ENCODE measurements around the gene RSPRY1. TPM values are rescaled to one million over a fixed set of nuclear protein-coding genes. Genes with fewer than 3 reads are reported as not detected.

The RSPRY1 gene
- total and polyA plus RNA-seq, 2 donors from 2014 or later, result 14.4 to 32.2 TPM

- FAIRE-seq (no peak), DNase-seq (peak in 1 of 5 donors; percentile 40)
- Histone ChIP-seq H3K27ac (ENCODE audit: low read depth in 2 of 2, low read length in 2 of 2) (peak overlapping the region in 1 of 2 donors; percentile 13), H3K36me3 (ENCODE audit: control insufficient read depth in 2 of 3, insufficient read depth in 3 of 3, low read length in 3 of 3) (no peaks in the 10 kb centered on the region), H3K27me3 (ENCODE audit: control insufficient read depth, insufficient read depth, low read length) (no peaks in the 10 kb centered on the region), H3K4me3 (ENCODE audit: low read length in 3 of 3) (no peak overlapping the region), H3K9me3 (ENCODE audit: control insufficient read depth in 2 of 3, insufficient read depth in 1 of 3, low read length in 3 of 3) (no peaks in the 10 kb centered on the region), H3K4me1 (ENCODE audit: control insufficient read depth in 2 of 3, insufficient read depth in 2 of 3, low read depth in 1 of 3, low read length in 3 of 3) (peaks cover 0 to 51% (median 25%) of the 10 kb centered on the region in 3 donors), H3K9ac (ENCODE audit: low read length in 3 of 3) (no peak overlapping the region)
- intact Hi-C loops (cut with DNase I), result no loop called here
- TF ChIP-seq CTCF (IDR thresholded peaks at IDR 0.05; ENCODE audit: borderline replicate concordance, extremely low read depth, insufficient read depth), result no peak
Measured at GRCh38 chr16:57146040-57146647, 40.0 kb upstream of the RSPRY1 start.

GRCh38 chr16:57146735-57147134, 39.4 kb upstream of the RSPRY1 start:
- no peak overlapping the region for H3K4me3 ChIP-seq (ENCODE audit: low read length in 3 of 3)
- FAIRE-seq (no peak), DNase-seq (no peak)
- no peaks in the 10 kb centered on the region for H3K9me3 ChIP-seq (ENCODE audit: control insufficient read depth in 2 of 3, insufficient read depth in 1 of 3, low read length in 3 of 3)
- H3K4me1 ChIP-seq (ENCODE audit: control insufficient read depth in 2 of 3, insufficient read depth in 2 of 3, low read depth in 1 of 3, low read length in 3 of 3), result peaks cover 0 to 46% (median 28%) of the 10 kb centered on the region in 3 donors
- intact Hi-C loops (cut with DNase I), result no loop called here
- no peaks in the 10 kb centered on the region for H3K27me3 ChIP-seq (ENCODE audit: control insufficient read depth, insufficient read depth, low read length)
- H3K9ac ChIP-seq (ENCODE audit: low read length in 3 of 3), result no peak overlapping the region
- no peak for TF ChIP-seq CTCF (IDR thresholded peaks at IDR 0.05; ENCODE audit: borderline replicate concordance, extremely low read depth, insufficient read depth)
- peak overlapping the region in 1 of 2 donors; percentile 13 for H3K27ac ChIP-seq (ENCODE audit: low read depth in 2 of 2, low read length in 2 of 2)
- no peaks in the 10 kb centered on the region for H3K36me3 ChIP-seq (ENCODE audit: control insufficient read depth in 2 of 3, insufficient read depth in 3 of 3, low read length in 3 of 3)

- H3K4me1 ChIP-seq (ENCODE audit: control insufficient read depth in 2 of 3, insufficient read depth in 2 of 3, low read depth in 1 of 3, low read length in 3 of 3), result peaks cover 0 to 41% (median 28%) of the 10 kb centered on the region in 3 donors
- intact Hi-C loops (cut with DNase I), result no loop called here
- no peaks in the 10 kb centered on the region for H3K9me3 ChIP-seq (ENCODE audit: control insufficient read depth in 2 of 3, insufficient read depth in 1 of 3, low read length in 3 of 3)
- no peak overlapping the region for H3K4me3 ChIP-seq (ENCODE audit: low read length in 3 of 3)
- H3K27ac ChIP-seq (ENCODE audit: low read depth in 2 of 2, low read length in 2 of 2), result peak overlapping the region; percentile 16 to 41
- FAIRE-seq (no peak), DNase-seq (peak in 3 of 5 donors; percentile 59 to 78 (median 60))
- H3K9ac ChIP-seq (ENCODE audit: low read length in 3 of 3), result peak overlapping the region in 1 of 3 donors; percentile 1
- H3K36me3 ChIP-seq (ENCODE audit: control insufficient read depth in 2 of 3, insufficient read depth in 3 of 3, low read length in 3 of 3), result peaks cover 0 to 4% (median under 1%) of the 10 kb centered on the region in 3 donors
- no peak for TF ChIP-seq CTCF (IDR thresholded peaks at IDR 0.05; ENCODE audit: borderline replicate concordance, extremely low read depth, insufficient read depth)
- H3K27me3 ChIP-seq (ENCODE audit: control insufficient read depth, insufficient read depth, low read length), result no peaks in the 10 kb centered on the region
Measured at GRCh38 chr16:57147381-57148221, 38.5 kb upstream of the RSPRY1 start.
